Epithelial cell of esophagus (primary cell): ENCODE results near the gene TRPM2.

ENCODE experiments used
- DNase-seq: peaks from one replicate; pipeline ENCODE4 v3.0.0; 2010; ENCODE audit warnings: low read depth
- H3K4me3 ChIP-seq: 2 replicates; pipeline ENCODE4 v1.5.1; 2011; ENCODE audit warnings: mild to moderate bottlenecking, low read length, control low read depth
- CTCF ChIP-seq: IDR thresholded peaks from 2 replicates; pipeline ENCODE4 v1.5.1; 2011; ENCODE audit warnings: low read depth, mild to moderate bottlenecking, low read length, control low read depth, inconsistent platforms; ENCODE audit not compliant: insufficient read depth; ENCODE audit errors: missing control alignments

Gene TRPM2

GRCh38 chr21:44456915-44457736, 103.7 kb downstream of the TRPM2 start:
- no peak overlapping the region for H3K4me3 ChIP-seq
- DNase-seq, result no peak
- no peak for TF ChIP-seq CTCF

- no peak for DNase-seq
- no peak for TF ChIP-seq CTCF
- H3K4me3 ChIP-seq, result no peak overlapping the region
Measured at GRCh38 chr21:44458971-44459711, 105.7 kb downstream of the TRPM2 start.

GRCh38 chr21:44459712-44460440, 106.5 kb downstream of the TRPM2 start:
- DNase-seq, result no peak
- no peak for TF ChIP-seq CTCF
- no peak overlapping the region for H3K4me3 ChIP-seq

- no peak for TF ChIP-seq CTCF
- no peak overlapping the region for H3K4me3 ChIP-seq
- no peak for DNase-seq
Measured at GRCh38 chr21:44460441-44460755, 107.0 kb downstream of the TRPM2 start.

GRCh38 chr21:44461005-44461404, 107.6 kb downstream of the TRPM2 start:
- no peak overlapping the region for H3K4me3 ChIP-seq
- no peak for TF ChIP-seq CTCF

GRCh38 chr21:44461464-44462001, 108.1 kb downstream of the TRPM2 start:
- H3K4me3 ChIP-seq, result no peak overlapping the region
- no peak for TF ChIP-seq CTCF
- no peak for DNase-seq

More at GRCh38 chr21:44461005-44461404, 107.6 kb downstream of the TRPM2 start:
- no peak for DNase-seq
